Lower leg skin (tissue), 3 donors: ENCODE data around the gene TAF4B.

ENCODE experiments used
- POLR2A ChIP-seq, 2 donors: fragments of 450-650 bp; IDR thresholded peaks; one replicate each; pipeline ENCODE4 v1.6.1; 2016 to 2017; ENCODE audit warnings: antibody characterized with exemption in 2 of 2, mild to moderate bottlenecking in 1 of 2, moderate library complexity in 1 of 2
- TF ChIP-seq, protein P1 (sequence below), 3 donors: fragments of 450-650 bp; IDR thresholded peaks; one replicate each; pipeline ENCODE4 v1.5.1; 2016; ENCODE audit warnings: antibody characterized with exemption in 3 of 3, mild to moderate bottlenecking in 3 of 3, moderate library complexity in 2 of 3

DNA sequence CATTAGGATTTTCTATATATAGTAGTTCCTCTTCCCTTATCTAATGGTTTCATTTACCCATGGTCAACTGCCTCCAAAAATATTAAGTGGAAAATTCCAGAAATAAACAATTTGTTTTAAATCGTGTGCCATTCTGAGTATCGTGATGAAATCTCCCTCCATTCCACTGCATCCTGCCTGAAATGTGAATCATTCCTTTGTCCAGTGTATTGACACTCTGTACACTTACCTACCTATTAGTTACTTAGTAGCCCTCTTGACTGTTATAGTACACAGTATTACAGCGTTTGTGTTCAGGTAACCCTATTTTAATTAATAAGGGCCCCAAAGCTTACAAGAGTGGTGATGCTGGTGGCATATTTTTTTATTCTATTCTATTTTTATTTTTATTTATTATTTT is 26.2 kb downstream of the TAF4B start:
- TF ChIP-seq, protein P1, sequence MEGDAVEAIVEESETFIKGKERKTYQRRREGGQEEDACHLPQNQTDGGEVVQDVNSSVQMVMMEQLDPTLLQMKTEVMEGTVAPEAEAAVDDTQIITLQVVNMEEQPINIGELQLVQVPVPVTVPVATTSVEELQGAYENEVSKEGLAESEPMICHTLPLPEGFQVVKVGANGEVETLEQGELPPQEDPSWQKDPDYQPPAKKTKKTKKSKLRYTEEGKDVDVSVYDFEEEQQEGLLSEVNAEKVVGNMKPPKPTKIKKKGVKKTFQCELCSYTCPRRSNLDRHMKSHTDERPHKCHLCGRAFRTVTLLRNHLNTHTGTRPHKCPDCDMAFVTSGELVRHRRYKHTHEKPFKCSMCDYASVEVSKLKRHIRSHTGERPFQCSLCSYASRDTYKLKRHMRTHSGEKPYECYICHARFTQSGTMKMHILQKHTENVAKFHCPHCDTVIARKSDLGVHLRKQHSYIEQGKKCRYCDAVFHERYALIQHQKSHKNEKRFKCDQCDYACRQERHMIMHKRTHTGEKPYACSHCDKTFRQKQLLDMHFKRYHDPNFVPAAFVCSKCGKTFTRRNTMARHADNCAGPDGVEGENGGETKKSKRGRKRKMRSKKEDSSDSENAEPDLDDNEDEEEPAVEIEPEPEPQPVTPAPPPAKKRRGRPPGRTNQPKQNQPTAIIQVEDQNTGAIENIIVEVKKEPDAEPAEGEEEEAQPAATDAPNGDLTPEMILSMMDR (IDR thresholded peaks at IDR 0.05): no peak
- no peak for TF ChIP-seq POLR2A (IDR thresholded peaks at IDR 0.05)
